Measurements from ENCODE around the gene MDFI.

DNA sequence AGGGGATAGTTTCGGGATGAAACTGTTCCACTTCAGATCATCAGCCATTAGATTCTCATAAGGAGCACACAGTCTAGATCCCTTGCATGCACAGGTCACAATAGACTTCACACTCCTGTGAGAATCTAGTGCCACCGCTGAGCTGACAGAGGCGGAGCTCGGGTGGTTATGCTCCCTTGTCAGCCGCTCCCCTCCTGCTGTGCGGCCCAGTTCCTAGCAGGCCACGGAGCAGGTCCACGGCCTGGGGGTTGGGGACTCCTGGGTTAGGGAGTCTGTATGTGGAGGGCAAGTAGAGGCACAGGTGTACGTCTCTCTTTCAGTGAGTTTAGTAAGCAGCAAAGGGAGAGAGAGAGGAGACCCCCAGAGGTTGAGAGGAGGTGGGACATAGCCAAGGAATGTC, 30.5 kb upstream of the MDFI start:
- TF ChIP-seq, protein P1, sequence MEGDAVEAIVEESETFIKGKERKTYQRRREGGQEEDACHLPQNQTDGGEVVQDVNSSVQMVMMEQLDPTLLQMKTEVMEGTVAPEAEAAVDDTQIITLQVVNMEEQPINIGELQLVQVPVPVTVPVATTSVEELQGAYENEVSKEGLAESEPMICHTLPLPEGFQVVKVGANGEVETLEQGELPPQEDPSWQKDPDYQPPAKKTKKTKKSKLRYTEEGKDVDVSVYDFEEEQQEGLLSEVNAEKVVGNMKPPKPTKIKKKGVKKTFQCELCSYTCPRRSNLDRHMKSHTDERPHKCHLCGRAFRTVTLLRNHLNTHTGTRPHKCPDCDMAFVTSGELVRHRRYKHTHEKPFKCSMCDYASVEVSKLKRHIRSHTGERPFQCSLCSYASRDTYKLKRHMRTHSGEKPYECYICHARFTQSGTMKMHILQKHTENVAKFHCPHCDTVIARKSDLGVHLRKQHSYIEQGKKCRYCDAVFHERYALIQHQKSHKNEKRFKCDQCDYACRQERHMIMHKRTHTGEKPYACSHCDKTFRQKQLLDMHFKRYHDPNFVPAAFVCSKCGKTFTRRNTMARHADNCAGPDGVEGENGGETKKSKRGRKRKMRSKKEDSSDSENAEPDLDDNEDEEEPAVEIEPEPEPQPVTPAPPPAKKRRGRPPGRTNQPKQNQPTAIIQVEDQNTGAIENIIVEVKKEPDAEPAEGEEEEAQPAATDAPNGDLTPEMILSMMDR (conservative IDR thresholded peaks at IDR 0.05; ENCODE audit: low read length), result peak; percentile 31; the same call in 1 of the 2 replicates
- TF ChIP-seq EZH2phosphoT487 (IDR thresholded peaks at IDR 0.05; ENCODE audit: borderline replicate concordance, low read depth, low read length), result no peak
